AG04449 (cell line): ENCODE measurements around the gene WFDC12.
A peak's percentile ranks its signal among the peaks of the same experiment; 100 is the strongest.

Source experiments
- CTCF ChIA-PET: fragments of 350-600 bp; formaldehyde crosslinking; extraction: SDS; loops from one replicate; lab custom pipeline; 2021; ENCODE audit warnings: antibody characterized with exemption; lab: Yijun Ruan, JAX
- POLR2A ChIA-PET: fragments of 400-600, 350-600 bp; formaldehyde crosslinking; extraction: SDS; loops from one replicate; lab custom pipeline; 2020; ENCODE audit warnings: antibody characterized with exemption, inconsistent platforms; lab: Yijun Ruan, JAX
- DNase-seq: peaks from one replicate; pipeline ENCODE4 v3.0.0-alpha.2; 2010; ENCODE audit warnings: low read depth, low spot score
- H3K4me3 ChIP-seq: 2 replicates; pipeline ENCODE4 v1.5.1; 2011; ENCODE audit warnings: low read depth, mild to moderate bottlenecking, control low read depth, low read length
- TF ChIP-seq, protein P1 (sequence below): IDR thresholded peaks from one replicate; pipeline ENCODE4 v1.5.1; 2011; ENCODE audit warnings: mild to moderate bottlenecking, moderate library complexity, low read length, control low read depth, inconsistent platforms; ENCODE audit not compliant: insufficient read depth; ENCODE audit errors: missing control alignments

WFDC12 gene

GRCh38 chr20:45103072-45103471 is 21.2 kb downstream of the WFDC12 start:
- TF ChIP-seq, protein P1, sequence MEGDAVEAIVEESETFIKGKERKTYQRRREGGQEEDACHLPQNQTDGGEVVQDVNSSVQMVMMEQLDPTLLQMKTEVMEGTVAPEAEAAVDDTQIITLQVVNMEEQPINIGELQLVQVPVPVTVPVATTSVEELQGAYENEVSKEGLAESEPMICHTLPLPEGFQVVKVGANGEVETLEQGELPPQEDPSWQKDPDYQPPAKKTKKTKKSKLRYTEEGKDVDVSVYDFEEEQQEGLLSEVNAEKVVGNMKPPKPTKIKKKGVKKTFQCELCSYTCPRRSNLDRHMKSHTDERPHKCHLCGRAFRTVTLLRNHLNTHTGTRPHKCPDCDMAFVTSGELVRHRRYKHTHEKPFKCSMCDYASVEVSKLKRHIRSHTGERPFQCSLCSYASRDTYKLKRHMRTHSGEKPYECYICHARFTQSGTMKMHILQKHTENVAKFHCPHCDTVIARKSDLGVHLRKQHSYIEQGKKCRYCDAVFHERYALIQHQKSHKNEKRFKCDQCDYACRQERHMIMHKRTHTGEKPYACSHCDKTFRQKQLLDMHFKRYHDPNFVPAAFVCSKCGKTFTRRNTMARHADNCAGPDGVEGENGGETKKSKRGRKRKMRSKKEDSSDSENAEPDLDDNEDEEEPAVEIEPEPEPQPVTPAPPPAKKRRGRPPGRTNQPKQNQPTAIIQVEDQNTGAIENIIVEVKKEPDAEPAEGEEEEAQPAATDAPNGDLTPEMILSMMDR, result no peak
- ChIA-PET CTCF (interaction anchor here (0.8 to 14.1 kb wide), 6 partner anchors 7 to 189 kb away, joined by 3 to 231 read pairs (median 59); partner anchors contain the start of gene KCNS1), POLR2A (no interaction called here)
- DNase-seq, result no peak
- H3K4me3 ChIP-seq, result no peak overlapping the region

- POLR2A ChIA-PET, result no interaction called here
- TF ChIP-seq, protein P1, result no peak
- no peak for DNase-seq
- CTCF ChIA-PET, result interaction anchor here (0.9 to 12.2 kb wide), 8 partner anchors 8 to 191 kb away, joined by 3 to 297 read pairs (median 6); partner anchors contain the start of gene WFDC5
- no peak overlapping the region for H3K4me3 ChIP-seq
Observed at GRCh38 chr20:45101333-45101850, 22.9 kb downstream of the WFDC12 start.

DNA sequence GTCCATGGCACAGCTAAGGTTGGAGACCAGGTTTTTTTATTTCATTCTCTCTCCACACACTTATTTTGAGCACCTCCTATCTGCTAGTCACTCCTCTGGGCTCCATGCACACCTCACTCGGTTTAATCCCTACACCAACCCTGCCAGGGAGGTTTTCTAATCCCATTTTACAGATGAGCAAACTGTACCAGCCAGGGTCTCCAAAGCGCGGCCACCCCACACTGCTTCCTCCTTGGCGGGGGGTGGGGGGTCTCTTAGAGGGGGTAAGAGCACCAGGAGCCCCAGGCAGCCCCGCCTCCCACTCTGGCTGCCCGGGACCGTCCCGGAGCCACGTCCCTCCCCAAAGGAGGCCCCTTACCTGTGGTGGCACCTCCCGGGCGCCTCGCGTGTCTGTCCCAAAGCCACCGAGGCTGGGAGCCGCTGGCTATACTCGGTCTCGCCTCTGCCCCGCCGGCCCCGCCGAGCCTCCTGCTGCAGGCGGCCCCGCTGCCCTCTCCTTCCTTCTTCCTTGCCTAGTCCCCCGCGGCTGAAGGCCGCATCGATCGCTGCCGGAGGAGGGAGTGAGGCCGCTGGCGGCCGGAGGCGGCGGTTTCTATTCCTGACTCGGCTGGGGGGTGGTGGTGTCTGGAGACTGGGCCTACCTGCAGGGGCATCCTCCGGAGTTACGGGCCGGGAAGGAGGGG is 23.6 kb downstream of the WFDC12 start, which contains the start of gene KCNS1:
Gene KCNS1, minus strand, starts transcription at position 565 of the 683 bp plus-strand sequence. CDS start 1,891 bp downstream, outside the sequence.
- POLR2A ChIA-PET, result no interaction called here
- TF ChIP-seq, protein P1, result peak; percentile 8
- DNase-seq, result no peak
- H3K4me3 ChIP-seq, result peak within 1 kb of the TSS; percentile 25
- CTCF ChIA-PET, result interaction anchor here (0.9 to 12.2 kb wide), 12 partner anchors 8 to 192 kb away, joined by 3 to 297 read pairs (median 6); partner anchors contain the start of gene WFDC5

DNA sequence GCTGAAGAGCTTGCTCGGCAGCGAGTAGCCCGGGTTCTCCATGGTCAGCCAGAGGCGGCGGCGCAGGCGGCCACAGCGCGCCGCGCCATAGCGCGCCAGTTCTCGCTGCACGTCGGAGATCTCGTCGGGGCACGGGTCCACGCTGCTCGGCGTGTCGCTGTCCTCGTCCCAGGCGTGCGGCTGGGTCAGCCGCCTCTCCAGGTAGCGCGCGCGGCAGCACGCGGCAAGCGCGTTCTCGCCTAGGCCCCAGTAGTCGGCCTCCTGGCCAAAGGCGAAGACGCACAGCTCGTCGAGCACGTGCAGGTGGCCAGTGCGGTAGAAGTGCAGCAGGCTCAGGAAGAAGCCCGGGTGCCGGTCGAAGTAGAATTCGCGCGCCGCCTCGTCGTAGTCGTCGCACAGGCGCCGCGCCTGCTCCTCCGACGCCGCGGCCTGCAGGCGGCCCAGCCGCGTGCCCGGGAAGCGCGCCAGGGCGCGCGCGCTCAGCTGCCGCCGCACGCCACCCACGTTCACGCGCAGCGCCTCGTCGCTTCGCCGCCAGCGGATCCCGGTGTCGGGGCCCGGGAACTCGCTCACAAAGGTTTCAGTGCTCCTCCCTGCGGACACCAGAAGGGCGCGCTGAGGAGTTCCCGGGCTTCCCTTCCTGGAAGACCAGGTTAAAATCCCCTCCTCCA is 26.0 kb downstream of the WFDC12 start:
- H3K4me3 ChIP-seq, result peak overlapping the region; percentile 44
- ChIA-PET POLR2A (no interaction called here), CTCF (interaction anchor here (1.0 to 12.2 kb wide), 17 partner anchors 11 to 214 kb away, joined by 3 to 297 read pairs (median 39); partner anchors contain the start of gene WFDC5)
- DNase-seq, result no peak
- TF ChIP-seq, protein P1, result no peak

DNA sequence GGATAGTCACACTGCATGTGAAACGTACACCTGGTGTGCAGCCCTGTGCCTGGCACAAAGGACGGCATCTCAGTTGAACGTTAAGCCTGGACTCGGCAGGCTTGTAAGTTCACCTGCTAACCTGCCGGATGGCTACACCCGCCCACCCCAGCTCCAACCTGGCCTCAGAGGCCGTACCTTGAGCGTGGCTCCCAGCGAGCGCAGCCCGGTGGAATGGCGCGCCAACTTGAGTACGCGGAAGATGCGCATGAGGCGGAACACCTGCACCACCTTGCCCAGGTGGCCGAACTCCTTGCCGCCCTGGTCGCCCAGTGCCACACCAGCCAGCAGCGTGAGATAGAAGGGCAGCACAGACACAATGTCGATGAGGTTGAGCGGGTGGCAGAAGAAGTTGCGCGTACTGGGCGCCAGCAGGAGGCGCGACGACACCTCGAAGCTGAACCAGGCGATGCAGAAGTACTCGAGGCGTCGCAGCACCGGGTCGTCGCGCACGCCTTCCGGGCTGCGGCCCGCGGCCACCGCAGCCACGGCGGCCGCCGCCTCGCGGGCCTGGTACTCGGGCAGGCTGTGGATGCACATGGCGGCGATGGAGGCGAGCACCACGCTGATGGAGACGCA is 26.7 kb downstream of the WFDC12 start:
- H3K4me3 ChIP-seq, result peak overlapping the region; percentile 44
- no peak for DNase-seq
- ChIA-PET POLR2A (no interaction called here), CTCF (interaction anchor here (1.0 to 12.2 kb wide), 25 partner anchors 10 to 215 kb away, joined by 3 to 297 read pairs (median 20); partner anchors contain the start of gene WFDC5)
- TF ChIP-seq, protein P1, result peak; percentile 55
